ENCODE data around the gene GALNT9.

Gene GALNT9

DNA sequence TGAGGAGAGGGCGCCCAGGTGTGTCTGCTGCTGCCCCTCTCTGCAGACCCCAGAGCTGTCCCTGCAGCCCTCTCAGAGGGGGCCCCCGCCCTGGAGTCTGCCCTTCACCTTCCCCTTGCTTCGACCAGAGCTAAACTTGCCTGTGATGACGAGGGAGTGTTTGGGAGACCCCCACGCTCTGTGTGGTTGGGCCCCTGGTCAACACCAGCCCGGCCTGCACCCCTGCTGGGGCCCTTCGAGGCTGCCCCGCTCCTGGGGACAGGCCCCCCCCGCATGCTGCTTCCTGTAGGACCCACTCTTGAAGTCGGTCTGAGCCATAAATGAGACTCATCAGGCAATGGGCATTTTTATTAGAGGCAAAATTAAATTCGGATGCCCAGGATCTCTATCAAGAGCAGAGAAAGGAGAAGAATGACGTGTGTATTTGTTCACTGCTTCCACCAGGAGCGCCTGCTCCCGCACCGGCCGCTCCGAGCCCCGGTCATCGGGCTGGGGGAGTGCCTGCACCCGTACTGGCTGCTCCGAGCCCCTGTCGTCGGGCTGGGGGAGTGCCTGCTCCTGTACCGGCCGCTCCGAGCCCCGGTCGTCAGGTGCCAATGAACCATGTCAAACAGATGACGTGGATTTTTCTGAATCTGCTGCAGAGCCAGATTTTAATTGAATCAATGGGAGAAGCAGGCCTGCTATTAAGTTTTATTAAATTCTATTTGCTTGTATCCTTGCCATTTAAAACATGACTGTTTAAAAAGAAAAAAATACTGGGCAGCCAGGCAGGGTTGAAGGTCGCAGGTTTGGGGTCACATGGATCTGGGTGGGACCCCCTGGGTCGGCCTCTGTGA is 137.5 kb downstream of the GALNT9 start:
- DNase-seq, result no peak

DNA sequence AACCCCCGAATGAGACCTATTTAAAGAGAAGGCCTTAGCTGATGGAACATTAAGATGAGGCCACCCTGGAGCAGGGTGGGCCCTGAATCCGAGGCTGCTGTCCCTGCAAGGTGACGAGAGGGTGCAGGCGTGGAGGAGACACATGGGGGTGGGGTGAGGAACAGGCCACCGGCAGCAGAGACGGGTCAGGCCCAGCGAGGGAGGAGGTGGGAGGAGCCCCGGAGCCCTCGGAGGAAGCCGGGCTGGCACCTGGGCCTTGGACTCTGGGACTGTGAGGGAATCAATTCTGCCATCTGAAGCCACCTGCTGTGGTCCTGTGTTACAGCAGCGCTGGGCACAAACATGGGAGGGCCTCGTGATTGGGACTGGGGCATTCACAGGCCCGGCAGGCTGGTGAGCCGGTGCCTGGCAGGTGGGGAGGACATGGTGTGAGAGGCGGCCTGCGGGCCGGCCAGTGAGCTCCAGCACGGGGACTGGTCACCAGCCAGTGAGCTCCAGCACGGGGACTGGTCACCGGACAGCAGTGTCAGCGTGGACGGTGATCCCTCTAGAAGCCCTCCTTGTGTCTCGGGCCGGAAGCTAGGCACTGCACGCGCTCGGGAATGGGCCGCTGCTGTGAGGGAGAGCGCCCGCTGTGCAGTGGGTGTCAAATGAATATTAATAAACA is 138.4 kb downstream of the GALNT9 start:
- no peak for DNase-seq

DNA sequence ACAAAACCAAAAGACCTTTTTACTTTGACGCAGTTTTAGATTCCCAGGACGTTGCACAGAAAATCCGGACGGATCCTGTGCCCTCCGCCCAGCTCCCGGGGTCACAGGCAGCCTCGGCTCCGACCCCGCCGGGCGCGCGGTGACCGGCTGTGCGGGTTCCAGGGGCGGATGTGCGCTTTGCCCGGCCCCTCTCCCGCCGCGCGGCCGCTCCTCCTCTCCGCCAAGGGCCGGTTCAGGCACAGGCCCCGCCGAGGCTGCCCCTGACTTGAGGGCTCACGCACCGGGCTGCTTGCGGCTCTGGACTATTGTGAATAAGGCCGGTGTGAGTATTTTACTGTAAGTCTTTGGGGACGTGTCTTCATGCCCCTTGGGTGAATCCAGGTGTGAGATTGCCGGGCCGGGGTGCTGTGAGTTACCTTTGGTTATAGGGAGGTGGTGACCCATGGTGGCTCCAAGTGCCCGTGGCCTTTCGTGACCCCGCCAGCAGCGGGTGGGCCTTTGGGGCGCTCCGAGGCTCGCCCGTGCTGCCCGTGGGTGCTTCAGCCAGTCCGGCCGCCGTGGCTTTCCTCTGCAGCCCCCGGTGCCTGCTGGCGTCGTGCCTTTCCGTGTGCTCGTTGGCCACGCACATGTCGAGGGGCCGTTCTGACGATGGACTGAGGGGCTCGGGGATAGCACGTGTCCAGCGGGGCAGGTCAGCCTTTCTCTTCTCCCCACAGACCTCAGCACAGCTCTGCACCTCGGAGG is 139.2 kb downstream of the GALNT9 start:
- DNase-seq, result no peak

DNA sequence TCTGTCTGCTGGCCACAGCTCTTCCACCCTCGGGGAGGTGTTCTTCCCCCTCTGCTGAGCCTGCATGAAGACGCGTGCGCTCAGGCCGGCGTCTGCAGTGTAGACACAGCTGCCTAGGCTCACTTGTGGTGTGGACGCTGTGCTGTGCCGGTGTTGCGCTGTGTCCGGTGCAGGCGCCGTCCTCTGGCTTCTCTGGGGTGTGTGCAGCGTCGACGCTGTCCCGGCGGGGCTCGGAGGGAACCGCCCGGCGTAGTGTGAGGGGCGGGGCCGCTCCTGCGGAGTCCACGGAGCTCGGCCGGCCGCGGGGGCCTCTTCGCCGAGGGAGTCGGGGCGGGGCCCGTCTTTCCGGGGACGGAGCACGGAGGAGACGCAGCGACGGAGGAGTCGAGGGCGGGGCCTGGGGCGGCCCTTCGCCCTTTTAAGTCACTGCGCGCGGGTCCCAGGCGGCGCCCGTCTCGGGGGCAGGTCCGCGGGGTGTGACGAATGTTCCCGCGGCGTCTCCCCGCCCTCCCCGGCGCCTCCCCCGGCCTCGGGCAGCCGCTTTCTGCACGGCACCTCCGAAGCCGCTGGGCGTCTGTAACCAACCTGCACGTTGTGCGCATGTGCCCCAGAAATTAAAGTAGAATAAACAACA is 139.9 kb downstream of the GALNT9 start:
- DNase-seq, result peak; percentile 80

DNA sequence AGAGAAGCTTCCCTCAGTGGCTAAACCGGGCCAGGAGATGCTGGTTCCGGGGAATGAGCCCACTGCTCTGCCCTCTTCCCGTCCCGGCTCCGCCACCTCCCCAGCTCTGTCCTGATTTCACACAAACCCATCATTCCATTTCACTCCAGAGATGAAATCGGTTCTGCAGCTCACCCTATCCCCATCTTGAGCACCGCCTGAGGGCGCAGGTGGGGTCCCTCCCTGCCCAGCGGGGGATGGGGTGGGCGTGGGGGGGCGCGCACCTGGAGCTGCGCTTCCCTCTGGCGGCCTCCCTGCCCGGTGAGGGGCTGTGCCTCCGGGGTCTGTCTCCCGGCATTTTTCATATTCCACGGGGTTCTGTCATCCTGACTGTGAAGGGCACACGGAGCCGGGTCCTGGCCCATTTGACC is 140.5 kb downstream of the GALNT9 start:
- no peak for DNase-seq

DNA sequence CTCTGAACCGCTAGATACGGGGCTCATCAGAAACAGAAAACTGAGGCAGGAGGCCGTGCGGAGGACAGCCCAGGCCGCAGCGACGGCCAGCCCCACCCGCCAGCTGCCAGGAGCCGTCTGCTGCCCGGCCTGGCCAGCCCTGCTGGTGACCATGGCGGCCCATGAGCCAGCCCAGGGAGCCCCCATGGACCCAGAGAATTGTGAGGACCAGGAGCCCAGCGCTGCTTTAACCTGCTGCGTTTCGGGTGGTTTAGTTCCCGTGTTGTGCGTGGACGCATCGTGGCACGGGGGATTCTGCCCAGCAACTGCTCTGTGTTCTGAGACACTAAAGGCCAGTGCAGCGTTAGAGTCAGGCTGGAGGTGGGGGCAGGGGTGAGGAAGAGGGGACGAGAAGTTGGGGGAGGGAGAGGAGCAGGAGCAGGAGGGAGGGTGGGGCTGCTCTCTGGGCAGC is 140.9 kb downstream of the GALNT9 start:
- no peak for DNase-seq

DNA sequence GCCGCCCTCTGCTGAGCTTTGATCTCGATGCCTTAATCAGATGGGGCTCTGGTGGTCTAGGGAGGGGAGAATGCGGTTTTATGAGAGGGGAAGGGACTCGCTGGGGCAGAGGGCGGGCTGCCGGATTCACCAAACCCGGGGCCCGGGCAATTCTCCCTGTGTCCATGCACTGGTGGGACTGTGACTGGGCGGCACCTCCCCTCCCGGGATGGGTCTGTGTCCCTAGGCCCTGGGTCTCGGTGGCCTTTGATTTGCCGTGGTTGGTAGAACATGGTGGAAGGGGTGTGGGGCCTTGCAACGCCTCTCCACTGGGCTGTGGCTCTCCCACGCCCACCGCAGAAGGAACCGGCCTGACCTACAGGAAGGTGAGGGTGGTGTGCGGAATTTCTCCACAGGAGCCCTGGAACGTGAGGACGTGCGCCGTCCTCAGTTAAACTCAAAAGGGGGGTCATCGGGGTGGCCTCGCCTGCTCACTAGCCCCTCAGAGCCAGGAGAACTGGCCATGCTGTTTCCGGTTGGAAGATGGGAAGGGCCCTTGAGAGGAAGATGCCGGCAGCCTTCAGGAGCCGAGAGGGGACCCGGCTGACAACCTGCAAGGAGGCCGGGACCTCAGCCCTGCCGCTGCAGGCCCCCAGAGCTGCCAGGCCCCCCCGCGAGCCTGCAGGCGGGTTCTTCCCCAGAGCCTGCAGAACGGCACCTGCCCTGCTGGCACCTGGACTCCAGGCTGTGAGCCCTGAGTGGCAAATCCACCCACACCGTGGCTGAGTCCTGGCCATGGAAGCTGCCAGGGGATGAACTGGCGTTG is 141.5 kb downstream of the GALNT9 start:
- no peak for DNase-seq

DNA sequence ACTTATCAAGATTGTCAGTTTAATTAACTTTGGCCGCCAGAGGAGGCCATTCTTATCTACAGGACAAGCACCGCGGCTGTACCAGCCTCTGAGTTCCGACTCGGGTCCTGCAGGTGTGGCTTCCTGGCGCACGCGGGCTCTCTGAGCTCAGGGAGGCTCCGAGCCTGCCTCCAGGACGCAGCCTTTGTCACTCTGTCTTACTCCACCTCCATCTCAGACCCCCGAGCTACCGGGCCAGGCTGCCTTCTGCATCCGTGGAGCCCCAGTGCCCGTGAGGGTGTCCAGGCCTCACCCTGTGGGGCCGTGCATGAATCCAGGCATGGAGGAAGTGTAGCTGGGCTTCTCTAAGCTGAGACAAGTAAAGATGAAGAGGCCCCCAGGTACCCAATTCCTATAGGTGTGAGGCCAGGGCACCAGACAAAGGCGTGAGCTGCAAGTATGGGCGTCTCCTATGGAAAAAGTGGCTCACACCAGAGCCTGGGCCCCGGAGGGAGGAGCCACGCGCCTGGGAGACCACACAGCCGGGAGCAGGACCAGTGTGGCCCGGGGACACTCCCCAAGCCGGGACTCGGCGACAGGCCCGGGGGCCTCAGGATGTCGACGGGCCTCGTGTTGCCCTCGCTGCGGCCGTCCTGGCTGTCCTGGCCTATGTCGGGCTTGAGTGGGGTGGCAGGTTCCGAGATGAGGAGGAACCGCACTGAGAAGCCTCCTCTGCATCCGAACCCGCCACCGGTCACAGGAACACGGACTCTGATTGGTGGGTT is 142.3 kb downstream of the GALNT9 start:
- DNase-seq, result peak; percentile 27

DNA sequence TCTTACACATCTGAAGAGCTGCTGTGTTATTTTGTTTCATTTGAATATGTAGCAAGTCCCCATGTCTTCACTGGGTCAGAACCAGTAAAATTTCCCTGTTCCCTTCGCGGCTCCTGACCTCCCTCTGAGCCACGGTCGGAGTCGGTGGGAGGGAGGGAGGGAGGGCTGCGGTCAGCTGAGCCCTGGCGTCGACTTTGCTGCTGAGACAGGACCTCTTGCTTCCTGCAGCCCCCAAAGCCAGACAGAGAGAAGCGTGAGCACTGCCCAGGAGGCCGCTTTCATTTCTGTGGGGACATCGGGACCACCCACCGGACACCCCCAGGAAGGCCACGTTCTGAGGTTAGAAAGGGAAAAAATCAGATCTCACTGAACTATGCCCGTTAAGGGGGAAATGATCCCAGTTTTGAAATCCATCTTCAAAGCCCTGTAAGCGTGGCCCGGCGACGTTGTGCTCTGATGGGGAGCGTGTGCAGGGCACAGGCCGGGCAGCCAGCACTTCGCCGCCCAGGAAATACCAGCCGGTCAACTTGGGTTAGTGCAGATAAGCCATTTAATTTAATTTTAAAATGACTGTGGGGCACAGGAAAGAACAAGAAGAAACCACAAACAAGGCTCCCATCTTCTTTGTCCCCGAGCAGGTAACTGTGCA is 143.1 kb downstream of the GALNT9 start:
- no peak for DNase-seq

DNA sequence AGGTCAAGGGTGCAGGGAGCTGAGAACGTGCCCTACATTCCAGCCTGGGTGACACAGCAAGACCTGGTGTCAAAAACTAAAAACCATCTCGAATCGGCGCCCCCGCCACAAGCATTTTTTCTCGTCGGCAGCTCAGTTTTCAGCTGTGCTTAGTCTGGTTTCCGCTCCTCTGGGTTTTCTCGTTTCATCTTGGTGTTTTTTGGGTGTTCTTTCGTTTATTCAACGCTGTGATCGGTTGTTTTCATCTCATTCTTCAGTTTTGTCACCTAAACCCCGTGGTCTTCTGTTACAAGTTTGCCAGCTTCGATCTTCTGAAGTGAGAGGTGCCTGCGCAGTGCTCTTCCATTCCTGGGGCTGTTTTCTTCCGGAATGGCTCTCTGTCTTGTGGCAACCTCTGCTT is 143.7 kb downstream of the GALNT9 start:
- DNase-seq, result no peak

DNA sequence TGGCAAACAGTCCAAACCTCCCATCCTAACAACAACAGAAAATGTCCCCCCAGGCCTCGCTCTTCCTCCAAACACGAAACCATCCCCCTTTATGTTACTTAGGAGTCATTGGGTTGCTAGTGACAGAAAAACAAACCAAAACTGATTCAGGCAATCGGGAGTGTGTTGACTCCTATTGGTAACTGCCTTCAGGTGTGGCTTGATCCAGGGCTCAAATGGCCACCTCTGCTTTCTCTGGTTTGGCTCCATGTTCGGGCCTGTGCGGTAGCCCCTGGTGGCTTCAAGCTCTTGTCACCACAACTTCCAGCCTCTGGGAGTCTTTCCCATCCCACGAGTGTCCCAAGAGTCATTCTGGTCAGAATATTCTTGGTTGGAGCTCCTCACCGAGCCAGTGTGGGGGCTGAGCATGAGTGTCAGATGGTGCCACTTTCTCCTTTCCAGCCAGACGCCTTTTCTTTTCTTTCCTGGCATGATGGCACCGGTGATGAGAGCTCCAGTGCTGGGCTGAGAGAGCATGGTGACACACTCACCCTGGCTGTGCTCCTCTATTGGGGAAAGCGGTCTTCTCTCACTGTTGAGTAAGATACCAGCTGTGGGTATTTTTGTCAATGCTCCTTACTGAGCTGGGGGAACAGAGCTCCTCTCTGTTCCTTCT is 146.6 kb downstream of the GALNT9 start:
- no peak for DNase-seq

DNA sequence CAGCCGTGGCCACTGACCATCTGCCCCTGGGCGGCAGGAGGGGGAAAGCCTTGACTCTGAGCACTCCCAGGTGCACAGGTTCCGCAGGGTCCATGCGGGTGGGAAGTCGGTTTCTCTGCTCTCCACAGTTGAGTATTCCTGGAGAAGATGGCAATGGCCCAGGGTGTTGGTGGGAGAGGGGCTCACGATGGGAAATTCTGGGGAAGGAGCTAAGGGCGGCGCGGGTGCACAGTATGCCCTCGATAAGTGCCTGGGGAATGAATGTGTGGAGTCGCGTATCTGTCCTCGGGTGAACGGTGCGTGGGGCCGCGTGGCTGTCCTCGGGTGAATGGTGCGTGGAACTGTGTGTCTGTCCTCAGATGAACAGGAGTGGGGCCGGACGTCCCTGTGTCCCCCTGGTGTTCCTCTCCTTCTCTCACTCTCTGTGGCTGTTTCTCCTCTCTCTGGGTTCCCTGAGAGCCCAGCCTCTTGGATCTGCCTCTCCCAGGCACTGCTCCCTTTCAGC is 147.1 kb downstream of the GALNT9 start:
- DNase-seq, result no peak

DNA sequence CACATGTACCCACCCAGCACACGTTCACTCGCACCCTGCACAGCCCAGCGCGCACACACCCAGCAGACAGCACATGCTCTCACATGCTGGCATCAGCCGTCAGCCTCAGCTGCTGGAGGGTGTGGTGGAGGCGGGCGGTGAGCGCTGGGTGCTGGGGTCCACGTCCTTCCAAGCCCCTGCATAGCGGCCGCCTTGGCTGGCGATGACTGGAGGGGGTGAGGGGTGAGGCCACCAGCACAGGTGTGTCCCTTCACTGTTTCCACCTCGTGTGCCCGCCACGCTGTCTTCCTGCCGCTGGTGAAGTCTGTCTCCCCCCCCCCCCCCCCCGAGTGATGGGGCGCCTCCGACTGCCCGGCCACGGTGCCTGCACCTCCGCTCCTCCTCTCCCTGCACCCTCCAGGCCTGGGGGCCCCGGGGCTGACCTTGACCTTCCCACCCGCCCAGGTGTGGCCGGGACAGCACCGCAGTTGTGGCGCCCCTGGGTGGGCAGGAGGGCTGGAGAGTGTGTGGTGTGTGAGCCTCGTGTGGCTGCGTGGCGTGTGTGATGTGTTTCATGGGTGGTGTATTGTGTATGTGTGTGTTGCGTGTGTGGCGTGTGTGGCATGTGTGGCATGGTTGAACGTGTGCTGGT is 147.7 kb downstream of the GALNT9 start:
- DNase-seq, result no peak

DNA sequence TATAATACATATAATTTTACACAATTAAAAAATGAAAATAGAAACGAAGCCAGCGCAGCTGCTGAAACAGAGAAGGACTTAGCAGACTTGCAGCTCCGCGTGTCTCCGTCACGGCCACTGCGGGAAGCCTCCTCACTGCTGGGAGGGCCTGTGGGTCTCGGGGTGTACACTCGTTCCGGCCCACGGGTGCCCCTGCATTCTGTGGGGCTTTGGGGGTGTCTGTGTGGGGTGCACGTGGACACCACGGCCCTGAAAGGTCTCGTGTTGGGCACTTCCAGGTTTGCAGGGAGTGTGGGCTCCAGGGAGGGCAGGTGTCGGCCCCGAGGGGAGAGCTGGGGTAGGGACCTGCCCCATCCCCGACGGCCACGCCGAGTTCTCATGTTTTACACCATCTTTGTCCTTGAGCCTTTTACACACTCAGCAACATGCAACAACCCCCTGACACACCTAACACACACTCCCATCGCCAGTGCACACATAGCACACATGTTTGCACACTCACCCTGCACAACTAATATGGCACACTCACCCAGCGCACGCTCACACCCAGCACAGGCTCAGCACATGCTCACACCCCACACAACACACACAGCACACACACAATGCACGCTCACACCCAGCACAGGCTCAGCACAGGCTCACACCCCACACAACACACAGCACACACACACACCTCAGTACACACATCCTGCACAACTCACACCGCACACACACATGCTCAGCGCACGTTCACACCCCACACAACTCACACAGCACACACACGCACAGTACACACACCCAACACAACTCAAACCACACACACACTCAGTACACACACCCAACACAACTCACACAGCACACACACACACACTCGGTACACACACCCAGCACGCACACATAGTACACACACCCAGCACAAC is 148.5 kb downstream of the GALNT9 start:
- DNase-seq, result no peak

DNA sequence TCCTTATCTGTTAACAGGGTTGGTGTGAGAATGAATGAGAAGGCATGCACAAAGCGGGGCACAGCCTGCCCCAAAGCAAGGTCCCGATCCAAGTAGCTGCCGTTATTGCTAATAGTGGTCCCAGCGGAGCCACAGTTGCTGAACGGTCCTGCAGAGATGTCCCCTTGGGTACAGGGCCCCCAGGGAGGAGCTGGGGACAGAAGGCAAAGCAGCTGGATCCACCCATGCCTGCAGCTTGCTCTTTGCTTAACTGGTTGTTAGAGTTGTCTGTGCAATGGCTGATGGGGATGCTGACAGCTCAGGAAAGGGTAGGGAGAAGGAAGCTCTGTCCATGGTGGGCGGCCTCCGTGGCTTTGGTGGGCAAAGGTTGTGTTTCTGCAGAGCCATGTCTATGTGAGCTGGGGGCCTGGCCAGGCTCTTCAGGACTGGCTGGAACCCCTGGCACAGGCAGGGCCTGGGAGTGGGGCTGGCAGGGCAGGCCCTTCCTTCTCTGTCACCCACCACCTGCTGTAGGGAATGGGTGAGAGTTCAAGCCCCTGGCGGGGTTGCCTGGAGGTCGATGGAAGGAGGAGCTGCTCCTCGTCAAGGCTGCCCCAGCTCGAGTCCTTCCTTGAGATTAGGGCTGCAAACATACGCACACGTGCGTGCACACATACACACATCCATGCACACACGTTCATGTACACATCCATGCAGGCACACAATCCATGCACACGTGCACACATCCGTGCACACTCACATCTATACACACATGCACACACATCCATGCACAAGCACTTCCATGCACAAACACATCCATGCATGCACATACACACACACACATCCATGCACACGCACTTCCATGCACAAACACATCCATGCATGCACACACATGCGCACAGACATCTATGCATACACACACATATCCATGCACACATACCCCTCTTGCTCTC is 149.7 kb downstream of the GALNT9 start:
- DNase-seq, result no peak

DNA sequence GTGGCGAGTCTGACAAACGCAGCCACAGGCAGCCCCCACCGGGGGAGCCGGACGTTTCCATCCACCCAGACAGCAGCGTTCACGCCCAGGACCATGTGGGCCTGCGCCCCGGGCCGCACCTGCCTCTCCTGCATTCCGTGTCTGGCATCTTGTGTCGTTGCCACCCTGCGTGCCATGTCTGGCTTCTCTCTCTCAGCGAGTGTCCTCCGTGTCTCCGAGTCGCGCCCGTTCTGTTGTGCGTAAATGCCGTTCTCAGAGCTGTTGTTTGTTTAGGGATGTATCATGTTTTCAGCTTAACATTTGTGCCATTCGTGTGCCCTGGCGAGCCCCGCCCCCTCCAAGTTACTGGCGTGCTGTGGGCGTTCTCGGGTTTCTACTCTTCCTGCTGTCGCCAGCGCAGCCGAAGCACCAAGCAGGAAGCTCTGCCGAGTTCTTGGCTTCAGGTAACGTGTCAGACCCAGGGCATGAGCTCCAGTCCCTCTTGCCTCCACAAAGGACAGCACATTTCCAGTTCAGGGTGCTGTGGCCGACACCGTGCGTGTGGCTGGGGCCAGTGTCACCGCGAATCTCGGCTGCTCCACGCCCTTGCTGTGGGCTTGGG is 150.5 kb downstream of the GALNT9 start:
- DNase-seq, result no peak

DNA sequence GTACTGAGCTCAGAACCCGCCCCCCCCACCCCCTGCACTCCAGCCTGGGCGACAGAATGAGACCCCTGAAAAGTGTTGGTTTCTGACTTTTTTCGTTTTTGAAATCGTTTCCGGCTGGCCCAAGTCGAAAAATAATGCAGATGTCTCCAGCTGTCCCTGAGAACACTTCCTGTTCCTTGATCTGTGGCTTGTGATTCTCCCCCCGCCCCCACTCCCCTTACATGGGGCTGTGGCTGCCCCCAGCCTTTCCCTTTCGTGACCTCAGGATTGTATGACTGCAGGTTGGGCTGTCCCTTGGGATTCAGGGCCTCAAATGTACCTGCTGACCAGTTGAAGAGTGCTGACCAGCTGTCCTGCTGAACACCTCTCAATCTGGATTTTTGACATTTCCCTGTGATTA is 151.1 kb downstream of the GALNT9 start:
- peak; percentile 23 for DNase-seq
